Activated CD4-positive, alpha-beta T cell treated with anti-CD3 and anti-CD28 coated beads, Interleukin-2, amount 50 U/mL, for 48 hours (primary cell): ENCODE measurements around the gene PLTP.
"Not testable (repeated sequence)": the region's sequence is repeated elsewhere in the genome, so short reads cannot be mapped to it uniquely, and the experiment has no call there.

ENCODE experiments used
- DNase-seq, 2 experiments: peaks; one replicate each; pipeline ENCODE4 v3.0.0-alpha.2; 2020

Gene PLTP, protein sequence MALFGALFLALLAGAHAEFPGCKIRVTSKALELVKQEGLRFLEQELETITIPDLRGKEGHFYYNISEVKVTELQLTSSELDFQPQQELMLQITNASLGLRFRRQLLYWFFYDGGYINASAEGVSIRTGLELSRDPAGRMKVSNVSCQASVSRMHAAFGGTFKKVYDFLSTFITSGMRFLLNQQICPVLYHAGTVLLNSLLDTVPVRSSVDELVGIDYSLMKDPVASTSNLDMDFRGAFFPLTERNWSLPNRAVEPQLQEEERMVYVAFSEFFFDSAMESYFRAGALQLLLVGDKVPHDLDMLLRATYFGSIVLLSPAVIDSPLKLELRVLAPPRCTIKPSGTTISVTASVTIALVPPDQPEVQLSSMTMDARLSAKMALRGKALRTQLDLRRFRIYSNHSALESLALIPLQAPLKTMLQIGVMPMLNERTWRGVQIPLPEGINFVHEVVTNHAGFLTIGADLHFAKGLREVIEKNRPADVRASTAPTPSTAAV

DNA sequence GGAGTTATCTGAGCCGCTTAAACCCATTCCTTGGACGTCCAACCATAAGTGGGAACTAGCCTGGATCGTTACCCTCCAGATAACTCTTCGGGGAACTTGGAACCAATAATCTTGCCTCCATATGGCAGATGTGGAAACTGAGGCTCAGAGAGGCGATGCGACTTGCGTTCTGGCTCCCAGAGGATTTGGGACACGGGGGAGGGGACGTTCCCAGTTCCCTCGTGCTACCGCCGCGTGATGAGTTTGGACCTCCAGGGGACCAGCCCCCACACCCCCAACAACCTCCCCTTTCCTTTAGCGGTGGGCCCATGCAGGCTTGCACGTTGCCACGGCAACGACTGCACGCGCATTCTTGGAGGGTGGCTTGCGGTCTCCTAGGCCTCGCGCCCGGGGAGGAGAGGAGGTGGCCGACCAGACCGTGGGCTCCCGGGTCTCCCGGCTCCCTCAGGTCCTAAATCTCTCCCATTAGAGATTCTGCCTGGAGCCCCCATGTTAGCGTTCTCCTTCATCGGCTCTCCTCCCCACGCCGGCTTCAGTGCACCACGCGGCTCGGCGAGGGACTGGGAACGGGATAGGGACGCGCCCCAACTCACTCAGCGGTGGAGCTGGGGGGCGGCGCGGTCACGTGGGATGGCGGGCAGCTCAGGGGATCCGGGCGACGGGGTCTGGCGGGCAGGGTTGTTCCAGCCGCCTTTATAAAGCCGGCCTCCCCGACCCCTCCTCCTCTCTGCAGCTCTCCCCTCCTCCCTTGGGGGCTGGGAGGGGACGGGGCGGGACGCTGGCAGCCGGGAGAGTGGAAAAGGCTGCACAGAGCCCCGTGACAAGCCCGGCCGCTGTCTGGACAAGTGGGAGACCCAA lies at the start of gene PLTP:
TSS of gene PLTP (minus strand) at position 670 of the 858 bp plus-strand sequence. CDS start 703 bp downstream, outside the sequence.
- peak; percentile 28 to 31 for DNase-seq

DNA sequence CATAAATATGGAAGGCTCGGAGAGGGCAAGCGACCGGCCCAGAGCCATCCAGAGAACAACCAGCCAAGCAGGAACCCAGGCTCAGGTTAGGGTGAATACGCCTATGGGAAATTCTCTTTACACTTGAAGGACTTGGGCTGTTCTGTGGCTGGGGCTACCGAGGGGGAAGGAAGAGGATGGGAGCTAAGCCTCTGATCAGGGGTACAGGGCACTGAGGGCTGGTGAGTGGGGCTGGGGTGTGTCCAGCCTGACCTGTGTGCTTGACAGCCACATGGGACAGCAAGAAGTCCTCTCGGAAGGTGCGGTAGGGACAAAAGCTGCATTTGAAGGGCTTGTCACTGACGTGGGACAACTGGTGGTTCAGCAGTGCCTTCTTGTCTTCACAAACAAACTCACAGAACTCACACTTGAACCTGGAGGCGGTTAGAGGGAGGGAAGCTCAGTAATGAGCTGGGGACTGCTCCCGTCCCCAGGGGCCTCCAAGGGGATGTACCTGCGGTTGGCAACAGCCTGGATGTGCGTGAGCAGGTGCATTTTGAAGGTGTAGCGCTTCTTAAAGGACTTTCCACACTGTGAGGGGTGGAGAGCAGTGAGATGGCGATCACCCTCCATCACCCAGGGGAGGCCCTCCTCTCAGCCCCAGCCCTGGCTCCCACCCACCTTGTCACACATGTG lies 48.1 kb upstream of the PLTP start:
- no peak for DNase-seq

DNA sequence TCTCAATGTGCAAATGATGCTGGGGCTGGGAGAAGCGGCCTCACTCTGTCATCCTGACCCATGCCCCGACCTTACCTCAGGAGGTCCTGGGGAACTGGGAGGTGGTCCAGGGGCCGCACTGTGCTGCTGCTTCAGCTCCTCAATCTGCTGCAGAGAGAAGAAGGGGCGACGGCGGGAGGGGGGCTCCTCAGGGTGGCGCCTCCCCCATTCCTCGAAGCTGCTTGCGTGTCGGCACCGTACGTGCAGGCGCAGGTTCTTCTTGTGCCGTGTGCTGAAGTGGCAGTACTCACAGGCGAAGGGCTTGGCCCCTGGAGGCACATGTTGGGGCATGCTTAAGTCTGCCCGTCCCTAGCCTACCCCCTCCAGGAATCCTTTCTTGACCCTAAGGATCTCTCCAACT lies 47.2 kb upstream of the PLTP start:
- no peak for DNase-seq

DNA sequence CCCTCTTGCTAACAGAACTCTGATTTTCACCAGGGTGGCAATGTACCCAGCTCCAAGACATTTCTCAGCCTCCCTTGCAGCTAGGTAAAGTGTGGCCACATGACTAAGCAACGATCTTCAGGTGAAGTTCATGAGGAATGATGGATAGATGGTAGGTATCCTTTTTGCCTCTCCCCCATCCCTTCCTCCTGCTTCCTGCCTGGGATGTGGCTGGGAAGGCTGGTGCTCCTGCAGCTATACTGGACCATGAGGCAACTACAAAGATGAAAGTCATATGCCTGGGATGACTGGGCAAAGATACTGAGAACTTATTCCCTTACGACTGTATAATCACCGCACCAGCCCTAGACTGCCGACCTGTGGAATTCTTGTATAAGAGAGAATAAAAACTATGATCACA lies 46.6 kb upstream of the PLTP start:
- no peak for DNase-seq

DNA sequence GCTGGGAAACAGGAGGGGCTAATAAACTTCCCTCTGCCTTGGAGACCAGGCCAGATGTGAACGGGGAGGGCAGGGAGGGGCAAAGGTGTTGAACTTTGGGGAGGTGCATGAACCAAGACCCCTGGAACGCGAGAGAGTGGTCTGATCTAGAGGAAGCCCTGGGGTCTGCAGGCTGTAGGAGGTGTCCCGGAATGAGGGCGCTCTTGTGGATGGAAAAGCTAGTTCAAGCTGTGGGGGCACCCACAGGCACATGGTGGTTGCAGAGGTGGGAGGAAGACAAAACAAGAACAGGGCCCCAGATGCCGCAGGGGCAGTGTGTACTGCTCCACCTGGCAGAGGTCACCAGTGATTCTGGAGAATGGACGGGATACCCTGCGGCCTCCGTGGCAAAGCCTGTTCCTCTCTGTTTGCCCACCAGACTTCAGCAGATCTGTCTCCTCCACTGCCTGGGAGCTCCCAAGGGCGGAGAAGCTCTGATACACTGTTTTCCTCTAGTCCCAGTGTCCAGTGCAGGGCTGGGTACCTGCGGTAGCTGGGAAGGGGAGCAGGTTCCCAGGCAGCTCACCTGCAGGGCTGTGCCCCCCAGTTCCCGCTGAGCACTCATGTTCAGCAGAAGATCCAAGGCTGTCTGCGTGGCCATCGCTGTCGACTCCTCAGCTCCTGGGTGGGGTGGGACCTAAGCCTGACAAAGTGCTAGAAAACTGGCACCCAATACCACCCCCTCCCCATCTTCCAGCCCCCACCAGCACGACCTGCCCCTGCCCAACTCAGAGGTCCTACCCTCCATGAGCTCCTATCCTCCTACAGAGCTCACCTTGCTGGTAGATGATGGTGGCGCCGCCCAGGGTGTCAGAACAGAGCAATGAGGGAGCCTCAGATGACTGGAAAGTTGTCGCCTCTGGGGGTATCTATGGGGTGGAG lies 45.3 kb upstream of the PLTP start:
- no peak for DNase-seq

DNA sequence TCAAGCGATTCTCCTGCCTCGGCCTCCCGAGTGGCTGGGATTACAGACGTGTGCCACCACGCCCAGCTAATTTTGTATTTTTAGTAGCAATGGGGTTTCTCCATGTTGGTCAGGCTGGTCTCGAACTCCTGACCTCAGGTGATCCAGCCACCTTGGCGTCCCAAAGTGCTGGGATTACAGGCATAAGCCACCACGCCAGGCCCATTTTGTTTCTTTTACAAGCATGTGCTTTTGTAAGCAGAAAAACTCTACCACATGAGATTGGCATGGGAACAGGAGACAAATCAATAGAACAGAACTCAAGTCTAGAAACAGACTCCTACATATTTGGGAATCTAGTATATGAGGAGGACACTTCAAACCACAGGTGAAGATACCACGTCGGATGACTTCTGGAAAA lies 44.4 kb upstream of the PLTP start:
- DNase-seq = not testable (repeated sequence)

DNA sequence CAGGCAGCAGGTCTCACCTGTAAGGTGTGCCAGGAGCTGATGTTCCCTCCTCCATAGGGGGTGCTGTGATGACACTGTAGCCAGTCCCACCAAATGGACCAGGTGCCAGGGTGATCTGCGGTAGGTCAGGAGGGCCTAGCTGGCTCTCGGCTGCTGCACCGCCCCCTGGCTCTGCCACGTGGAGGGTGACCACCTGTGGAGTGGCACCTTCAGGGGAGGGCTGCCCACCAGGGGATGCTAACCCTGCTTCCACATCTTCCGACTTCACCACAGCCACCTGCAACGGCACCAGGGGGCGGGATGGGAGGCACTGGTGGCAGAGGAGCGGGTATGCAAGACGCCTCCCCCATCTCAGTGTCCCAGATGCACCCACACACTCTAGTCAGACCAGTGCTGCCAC lies 41.7 kb upstream of the PLTP start:
- no peak for DNase-seq

DNA sequence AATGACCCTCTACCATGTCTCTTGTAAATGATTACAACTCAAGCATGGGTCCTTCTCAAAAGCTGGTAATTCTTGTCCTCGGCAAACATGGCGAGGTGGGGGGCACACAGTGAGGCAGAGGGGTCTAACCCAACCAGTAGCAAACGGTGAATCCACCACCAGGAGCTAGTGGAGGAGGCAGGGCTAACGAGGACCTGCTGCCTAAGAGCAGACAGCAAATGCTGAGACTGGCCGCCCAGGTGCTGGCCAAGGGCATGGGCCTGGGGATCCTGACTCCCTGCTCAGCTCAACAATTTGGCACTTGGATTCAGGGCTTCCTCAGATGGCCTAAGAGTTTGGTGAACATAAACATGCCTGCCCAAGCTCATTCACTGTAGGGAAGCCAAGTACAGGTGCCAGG lies 40.9 kb upstream of the PLTP start:
- no peak for DNase-seq

DNA sequence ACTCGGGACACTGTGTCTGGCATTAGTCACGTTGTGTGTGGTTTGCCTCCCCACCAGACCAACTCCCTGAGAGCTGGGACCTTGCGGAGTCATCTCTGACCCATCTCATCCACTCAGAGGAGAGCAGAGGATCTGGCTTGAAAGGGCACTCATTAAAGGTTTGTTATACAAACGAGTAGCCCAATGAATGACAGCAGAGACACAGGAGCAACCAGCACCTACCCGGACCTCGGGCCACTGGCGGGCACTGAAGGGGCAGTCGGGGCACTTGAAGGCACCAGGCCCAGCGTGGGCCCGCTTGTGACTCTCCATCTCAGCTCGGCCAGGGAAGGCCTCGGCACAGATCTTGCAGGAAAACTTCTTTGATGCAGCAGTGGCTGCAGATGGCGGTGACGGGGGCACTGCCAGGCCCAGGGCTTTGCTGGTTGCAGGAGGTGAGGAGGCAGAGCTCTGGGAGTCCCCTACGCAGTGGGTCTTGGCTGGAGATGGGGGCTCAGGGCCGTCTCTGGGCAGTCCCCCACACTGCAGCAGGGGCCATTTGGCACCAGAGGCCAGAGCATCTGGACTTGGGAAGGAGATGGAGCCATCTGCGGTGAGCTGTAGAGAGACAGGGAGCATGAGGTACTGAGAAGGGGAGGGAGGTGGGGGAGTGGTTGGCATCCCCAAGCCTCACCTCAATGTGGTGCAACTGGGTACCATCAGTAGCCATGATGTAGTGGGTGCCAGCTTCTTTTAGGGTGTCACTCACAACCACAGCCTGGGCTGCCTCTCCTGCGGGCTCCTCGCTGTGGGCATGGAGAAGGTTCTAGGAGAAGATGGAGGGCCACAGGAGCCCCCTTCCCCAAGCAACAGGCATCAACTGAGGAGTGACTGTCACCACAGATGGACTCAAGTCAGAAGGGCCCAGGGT lies 40.2 kb upstream of the PLTP start:
- no peak for DNase-seq

DNA sequence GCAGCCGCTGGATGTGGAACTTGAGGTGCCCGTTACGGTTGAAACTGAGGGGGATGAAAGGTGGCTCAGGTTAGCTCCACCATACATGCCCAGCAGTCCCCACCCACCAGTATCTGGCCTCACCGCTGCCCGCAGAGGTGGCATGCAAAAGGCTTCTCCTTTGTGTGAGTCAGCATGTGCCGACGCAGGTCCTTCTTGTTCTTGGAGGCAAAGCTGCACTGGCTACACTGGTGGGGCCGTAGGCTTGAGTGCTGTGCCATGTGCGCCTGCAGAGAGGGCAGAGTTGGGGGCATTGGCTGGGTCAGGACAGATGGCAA lies 38.3 kb upstream of the PLTP start:
- DNase-seq = no peak

DNA sequence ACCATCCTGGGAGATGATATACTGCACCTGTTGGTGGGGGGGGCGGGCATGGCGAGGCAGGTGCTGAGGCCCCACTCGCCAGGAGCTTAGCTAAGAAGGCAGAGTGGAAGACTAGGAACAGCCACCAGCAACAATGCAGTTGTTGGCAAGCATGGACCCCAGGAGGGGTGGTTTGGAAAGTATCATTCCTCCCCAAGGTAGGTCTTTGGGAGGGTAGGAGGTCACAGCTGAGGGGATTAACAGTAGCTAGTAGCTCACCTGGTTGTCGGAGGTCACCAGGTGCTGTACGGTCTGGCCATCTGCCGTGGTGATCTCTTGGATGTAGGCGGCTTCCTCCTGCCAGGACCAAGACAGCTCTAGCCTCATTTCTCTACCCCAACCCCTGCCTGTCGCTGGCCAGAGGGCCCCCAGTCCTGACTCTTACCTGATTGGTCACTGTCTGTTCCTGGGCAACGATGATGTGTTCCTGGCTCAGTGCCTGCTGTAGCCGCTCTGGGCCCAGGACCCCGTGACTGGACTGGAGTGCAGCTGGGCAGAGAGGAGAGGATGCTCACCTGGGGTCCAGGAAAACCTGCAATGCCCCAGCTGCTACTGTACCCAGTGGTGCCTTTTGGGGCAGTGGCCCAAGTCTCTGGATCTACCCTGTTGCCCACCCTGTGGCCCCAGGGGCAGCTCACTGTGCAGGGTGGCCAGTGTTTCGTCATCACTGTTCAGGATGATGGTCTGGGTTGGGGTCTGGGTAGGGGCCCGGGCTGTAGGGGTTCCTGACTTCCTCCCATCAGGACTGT lies 37.8 kb upstream of the PLTP start:
- no peak for DNase-seq

DNA sequence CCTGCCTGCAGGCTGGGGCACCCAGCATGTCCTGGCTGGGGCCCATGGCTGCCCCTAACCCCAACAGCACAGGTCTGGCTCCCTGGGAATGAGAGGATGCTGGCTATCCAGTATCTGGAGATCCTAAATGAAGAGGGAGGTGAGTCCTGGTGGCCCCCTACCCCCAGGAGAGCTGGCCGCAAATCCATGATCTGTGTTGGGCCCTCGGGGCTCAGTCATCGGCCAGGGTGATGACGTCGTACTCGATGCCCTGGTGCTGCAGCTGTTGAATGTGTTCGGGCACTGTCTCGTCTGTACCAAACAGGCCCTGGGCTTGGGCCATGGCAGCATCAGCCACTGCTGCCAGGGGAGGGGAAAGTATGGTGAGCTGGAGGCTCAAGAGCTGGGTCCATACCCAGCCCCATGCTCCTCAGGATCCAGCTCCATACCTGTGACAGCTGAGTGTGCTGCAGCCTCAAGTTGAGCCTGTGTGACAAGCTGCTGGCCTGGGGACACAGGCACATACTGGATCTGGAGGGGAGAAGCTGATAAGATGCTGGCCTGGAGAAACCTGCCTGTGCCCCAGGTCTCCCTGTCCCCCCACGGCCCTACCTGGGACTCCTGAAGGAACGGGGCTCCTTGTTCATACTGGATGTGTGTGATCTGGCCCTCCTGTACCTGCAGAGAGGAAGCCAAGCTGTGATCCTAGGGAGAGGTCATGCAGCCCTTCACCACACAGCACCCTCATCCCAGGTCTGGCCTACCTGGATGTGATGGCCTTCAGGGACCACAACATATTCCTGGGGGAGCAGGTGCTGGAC lies 37.0 kb upstream of the PLTP start:
- no peak for DNase-seq

DNA sequence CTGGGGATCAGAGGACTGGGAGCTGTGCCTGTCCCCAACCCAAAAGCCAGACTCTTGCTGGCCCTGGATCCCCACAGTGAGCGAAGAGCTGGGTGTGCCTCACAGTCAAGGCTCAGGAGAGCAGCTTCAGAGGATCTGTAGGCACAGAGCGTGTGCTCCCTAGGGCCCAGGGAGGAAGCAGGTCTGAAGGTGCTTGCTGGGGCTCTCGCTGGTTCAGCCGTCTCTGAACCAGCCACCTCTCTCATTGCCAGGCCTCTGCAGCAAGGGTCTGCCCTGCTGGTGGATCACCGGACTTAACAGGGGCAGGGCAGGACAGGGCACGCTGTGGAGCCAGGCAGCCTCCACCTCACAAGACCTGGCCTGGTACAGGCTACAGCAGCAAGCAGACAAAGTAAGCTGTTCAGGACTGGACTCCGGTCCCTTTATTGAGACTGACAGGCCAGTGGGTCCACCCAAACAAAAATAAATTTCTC lies 36.3 kb upstream of the PLTP start:
- DNase-seq = no peak

DNA sequence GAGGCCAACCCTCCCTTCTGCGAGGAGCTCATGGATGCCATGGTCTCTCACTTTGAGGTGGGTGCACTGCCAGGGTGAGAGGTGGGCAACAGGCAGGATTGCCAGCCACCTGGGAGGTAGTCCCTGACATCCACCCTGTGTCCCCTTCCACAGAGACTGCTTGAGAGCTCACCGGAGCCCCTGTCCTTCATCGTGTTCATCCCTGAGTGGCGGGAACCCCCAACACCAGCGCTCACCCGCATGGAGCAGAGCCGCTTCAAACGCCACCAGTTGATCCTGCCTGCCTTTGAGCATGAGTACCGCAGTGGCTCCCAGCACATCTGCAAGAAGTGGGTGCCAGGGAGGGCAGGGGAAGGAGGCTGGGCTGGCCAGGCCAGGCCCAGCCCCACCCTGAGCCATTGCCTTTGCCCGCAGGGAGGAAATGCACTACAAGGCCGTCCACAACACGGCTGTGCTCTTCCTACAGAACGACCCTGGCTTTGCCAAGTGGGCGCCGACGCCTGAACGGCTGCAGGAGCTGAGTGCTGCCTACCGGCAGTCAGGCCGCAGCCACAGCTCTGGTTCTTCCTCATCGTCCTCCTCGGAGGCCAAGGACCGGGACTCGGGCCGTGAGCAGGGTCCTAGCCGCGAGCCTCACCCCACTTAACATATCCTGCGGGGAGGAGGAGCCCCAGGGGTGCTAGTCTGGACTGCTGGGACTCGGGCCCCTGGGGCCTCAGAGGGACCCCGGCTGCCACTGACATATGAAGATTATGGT lies 35.3 kb upstream of the PLTP start:
- no peak for DNase-seq

DNA sequence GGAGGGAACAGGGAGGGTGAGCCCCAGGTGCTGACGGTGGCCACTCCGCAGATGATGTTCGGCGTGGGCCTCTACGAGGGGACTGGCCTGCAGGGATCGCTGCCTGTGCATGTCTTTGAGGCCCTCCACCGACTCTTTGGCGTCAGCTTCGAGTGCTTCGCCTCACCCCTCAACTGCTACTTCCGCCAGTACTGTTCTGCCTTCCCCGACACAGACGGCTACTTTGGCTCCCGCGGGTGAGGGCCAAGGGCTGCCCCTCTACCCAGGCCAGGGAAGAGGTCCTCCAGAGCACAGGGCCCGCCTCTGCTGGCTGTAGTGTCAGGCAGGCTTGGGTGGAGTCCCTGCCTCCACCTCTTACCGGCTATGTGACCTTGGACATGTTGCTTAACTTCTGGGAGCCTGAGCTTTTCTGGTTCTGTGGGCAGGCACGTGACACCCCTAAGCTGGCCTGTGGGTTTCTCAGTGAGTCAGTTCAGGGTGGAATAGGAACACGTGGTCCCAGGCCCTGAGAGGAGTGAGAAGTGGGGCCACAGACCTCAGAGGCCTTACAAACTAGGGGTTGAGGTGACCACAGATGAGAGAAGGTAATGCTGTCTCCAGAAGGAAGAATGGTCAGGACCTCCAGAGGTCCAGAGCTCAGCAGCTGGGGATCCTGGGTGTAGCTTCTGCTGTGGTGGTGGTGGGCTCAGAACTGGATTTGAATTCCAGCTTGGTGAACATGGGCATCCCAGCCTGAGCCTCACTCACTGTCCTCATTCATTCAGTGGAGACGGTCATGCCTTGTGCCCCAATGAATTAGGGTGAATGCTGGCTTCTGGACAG lies 34.4 kb upstream of the PLTP start:
- peak; percentile 49 to 52 for DNase-seq

DNA sequence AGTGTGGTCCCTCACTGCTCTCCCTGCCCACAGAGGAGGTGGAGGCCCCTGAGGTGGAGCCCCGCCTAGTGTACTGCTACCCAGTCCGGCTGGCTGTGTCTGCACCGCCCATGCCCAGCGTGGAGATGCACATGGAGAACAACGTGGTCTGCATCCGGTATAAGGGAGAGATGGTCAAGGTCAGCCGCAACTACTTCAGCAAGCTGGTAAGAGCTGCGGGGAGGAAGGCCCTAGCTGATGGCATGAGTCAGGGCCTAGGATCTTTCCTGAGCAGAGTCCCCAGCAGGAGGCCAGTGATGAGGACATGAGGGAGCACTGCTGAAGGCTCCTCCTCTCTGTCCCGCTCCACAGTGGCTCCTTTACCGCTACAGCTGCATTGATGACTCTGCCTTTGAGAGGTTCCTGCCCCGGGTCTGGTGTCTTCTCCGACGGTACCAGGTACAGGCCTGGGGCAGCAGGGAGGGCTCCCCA lies 33.8 kb upstream of the PLTP start:
- DNase-seq = no peak

DNA sequence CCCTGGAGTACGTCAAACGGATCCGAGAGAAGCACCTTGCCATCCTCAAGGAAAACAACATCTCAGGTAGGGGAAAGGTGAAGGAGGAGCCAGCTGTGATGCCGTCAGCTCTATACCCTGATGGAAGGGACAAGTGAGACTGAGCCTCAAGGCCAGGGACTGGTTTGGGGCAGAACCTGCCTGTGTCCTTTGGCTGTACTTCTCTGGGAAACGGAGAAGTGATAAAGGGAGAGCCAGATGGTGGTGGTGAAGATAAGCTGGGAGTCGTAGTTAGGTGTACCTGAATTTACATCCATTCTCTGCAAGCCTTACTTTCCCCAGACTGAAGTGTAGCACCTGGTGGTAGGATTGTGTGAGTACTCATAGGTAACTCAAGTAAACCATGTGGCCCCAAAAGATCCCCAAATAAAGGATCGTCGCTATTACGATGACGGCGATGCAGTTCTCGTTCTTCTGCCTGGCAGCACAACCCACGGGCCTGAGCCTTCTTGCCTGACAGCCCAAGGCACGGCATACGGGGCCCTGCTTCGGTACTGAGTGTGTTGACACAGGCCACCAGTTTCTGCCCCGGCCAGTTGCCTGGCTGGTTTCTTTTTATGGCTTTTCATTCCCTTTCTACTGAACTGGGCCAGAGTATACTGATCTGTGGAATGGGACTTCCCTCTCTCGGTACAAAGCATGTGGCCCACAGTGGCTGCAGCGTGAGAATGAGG lies 33.2 kb upstream of the PLTP start:
- DNase-seq = no peak
